SK-N-SH (cell line): Measurements from ENCODE around the gene AMDHD2.

Experiments
- CHD2 ChIP-seq: fragments of 150-350 bp; IDR thresholded peaks from 2 replicates; pipeline ENCODE4 v1.6.1; 2018; ENCODE audit warnings: low read length; ENCODE audit not compliant: partially characterized antibody
- EZH2phosphoT487 ChIP-seq: fragments of 200-600 bp; sonication (generic); IDR thresholded peaks from 2 replicates; pipeline ENCODE4 v1.6.1; 2017; ENCODE audit warnings: low read depth, mixed run types, mild to moderate bottlenecking, antibody characterized with exemption, moderate library complexity, borderline replicate concordance
- GATA2 ChIP-seq: sonication (generic); formaldehyde crosslinking; IDR thresholded peaks from 2 replicates; pipeline ENCODE4 v1.5.0; 2020; ENCODE audit warnings: mild to moderate bottlenecking, missing genetic modification reagents
- JUND ChIP-seq: IDR thresholded peaks from 2 replicates; pipeline ENCODE4 v1.4.0; 2012
- NFIC ChIP-seq: IDR thresholded peaks from 2 replicates; pipeline ENCODE4 v1.4.0; 2012; ENCODE audit warnings: borderline replicate concordance
- POLR2AphosphoS5 ChIP-seq: IDR thresholded peaks from 2 replicates; pipeline ENCODE4 v1.6.1; 2012; ENCODE audit warnings: low read depth, low read length
- RCOR1 ChIP-seq: fragments of 150-350 bp; IDR thresholded peaks from 2 replicates; pipeline ENCODE4 v1.6.1; 2017; ENCODE audit warnings: antibody characterized with exemption, low read length
- RFX5 ChIP-seq: IDR thresholded peaks from 2 replicates; pipeline ENCODE4 v1.6.1; 2012; ENCODE audit warnings: mild to moderate bottlenecking, improper control_type of control experiment, low read length
- TCF12 ChIP-seq: IDR thresholded peaks from 2 replicates; pipeline ENCODE4 v1.4.0; 2012
- TF ChIP-seq, protein P1 (sequence below): IDR thresholded peaks from 2 replicates; pipeline ENCODE4 v1.4.0; 2012; ENCODE audit warnings: low read depth, borderline replicate concordance
- TF ChIP-seq, protein P2 (sequence below): IDR thresholded peaks from 2 replicates; pipeline ENCODE4 v1.4.0; 2012; ENCODE audit warnings: low read depth
- TF ChIP-seq, protein P3 (sequence below): IDR thresholded peaks from 2 replicates; pipeline ENCODE4 v1.6.1; 2012; ENCODE audit warnings: mild to moderate bottlenecking, low read depth, low read length, moderate library complexity
- TF ChIP-seq, protein P4 (sequence below): fragments of 200-600 bp; sonication (generic); IDR thresholded peaks from 2 replicates; pipeline ENCODE4 v1.6.1; 2017; ENCODE audit warnings: antibody characterized with exemption, mild to moderate bottlenecking, moderate library complexity

DNA sequence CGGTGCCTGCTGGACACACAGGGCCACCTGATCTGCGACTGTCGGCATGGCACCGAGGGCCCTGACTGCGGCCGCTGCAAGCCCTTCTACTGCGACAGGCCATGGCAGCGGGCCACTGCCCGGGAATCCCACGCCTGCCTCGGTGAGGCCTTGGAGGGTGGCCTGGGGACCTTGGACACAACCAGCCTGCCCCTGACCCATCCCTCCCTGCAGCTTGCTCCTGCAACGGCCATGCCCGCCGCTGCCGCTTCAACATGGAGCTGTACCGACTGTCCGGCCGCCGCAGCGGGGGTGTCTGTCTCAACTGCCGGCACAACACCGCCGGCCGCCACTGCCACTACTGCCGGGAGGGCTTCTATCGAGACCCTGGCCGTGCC lies 47.7 kb upstream of the AMDHD2 start:
- TF ChIP-seq, protein P1, sequence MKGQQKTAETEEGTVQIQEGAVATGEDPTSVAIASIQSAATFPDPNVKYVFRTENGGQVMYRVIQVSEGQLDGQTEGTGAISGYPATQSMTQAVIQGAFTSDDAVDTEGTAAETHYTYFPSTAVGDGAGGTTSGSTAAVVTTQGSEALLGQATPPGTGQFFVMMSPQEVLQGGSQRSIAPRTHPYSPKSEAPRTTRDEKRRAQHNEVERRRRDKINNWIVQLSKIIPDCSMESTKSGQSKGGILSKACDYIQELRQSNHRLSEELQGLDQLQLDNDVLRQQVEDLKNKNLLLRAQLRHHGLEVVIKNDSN = no peak
- no peak for TF ChIP-seq POLR2AphosphoS5
- TF ChIP-seq, protein P2, sequence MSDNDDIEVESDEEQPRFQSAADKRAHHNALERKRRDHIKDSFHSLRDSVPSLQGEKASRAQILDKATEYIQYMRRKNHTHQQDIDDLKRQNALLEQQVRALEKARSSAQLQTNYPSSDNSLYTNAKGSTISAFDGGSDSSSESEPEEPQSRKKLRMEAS = no peak
- no peak for TF ChIP-seq RFX5
- TF ChIP-seq, protein P3, sequence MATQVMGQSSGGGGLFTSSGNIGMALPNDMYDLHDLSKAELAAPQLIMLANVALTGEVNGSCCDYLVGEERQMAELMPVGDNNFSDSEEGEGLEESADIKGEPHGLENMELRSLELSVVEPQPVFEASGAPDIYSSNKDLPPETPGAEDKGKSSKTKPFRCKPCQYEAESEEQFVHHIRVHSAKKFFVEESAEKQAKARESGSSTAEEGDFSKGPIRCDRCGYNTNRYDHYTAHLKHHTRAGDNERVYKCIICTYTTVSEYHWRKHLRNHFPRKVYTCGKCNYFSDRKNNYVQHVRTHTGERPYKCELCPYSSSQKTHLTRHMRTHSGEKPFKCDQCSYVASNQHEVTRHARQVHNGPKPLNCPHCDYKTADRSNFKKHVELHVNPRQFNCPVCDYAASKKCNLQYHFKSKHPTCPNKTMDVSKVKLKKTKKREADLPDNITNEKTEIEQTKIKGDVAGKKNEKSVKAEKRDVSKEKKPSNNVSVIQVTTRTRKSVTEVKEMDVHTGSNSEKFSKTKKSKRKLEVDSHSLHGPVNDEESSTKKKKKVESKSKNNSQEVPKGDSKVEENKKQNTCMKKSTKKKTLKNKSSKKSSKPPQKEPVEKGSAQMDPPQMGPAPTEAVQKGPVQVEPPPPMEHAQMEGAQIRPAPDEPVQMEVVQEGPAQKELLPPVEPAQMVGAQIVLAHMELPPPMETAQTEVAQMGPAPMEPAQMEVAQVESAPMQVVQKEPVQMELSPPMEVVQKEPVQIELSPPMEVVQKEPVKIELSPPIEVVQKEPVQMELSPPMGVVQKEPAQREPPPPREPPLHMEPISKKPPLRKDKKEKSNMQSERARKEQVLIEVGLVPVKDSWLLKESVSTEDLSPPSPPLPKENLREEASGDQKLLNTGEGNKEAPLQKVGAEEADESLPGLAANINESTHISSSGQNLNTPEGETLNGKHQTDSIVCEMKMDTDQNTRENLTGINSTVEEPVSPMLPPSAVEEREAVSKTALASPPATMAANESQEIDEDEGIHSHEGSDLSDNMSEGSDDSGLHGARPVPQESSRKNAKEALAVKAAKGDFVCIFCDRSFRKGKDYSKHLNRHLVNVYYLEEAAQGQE = no peak
- TF ChIP-seq, protein P4, sequence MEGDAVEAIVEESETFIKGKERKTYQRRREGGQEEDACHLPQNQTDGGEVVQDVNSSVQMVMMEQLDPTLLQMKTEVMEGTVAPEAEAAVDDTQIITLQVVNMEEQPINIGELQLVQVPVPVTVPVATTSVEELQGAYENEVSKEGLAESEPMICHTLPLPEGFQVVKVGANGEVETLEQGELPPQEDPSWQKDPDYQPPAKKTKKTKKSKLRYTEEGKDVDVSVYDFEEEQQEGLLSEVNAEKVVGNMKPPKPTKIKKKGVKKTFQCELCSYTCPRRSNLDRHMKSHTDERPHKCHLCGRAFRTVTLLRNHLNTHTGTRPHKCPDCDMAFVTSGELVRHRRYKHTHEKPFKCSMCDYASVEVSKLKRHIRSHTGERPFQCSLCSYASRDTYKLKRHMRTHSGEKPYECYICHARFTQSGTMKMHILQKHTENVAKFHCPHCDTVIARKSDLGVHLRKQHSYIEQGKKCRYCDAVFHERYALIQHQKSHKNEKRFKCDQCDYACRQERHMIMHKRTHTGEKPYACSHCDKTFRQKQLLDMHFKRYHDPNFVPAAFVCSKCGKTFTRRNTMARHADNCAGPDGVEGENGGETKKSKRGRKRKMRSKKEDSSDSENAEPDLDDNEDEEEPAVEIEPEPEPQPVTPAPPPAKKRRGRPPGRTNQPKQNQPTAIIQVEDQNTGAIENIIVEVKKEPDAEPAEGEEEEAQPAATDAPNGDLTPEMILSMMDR = no peak
- no peak for TF ChIP-seq EZH2phosphoT487
- TF ChIP-seq TCF12 = no peak
- TF ChIP-seq RCOR1 = no peak
- TF ChIP-seq JUND = no peak
- TF ChIP-seq CHD2 = no peak
- no peak for TF ChIP-seq NFIC
- TF ChIP-seq GATA2 (CRISPR knock-in tag) = no peak
